Measurements from ENCODE around the gene MYOZ3. TPM values are rescaled to one million over a fixed set of nuclear protein-coding genes. Genes with fewer than 3 reads are reported as not detected.

MYOZ3 gene
- total RNA-seq, 1 experiment from 2014 or later = 8.1 TPM

DNA sequence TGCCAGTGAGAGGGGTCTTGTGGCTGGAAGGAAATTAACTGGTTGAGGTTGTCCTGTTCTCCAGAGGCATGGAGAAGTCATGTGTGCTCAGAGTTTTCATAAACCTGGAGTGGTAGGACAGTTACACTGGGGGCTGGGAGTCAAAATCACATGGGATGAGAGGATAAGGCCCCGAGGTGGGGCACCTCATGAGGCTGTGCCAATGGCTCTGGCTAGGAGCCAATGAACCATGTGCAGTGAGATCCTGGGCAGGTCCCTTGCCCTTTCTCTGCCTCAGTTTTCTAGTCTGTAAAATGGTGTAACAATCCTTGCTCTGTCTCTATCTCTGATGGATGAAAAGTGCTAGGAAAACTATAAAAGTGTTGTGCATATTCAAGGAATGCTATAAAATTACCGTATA lies 27.6 kb upstream of the MYOZ3 start:
- no peak for DNase-seq
- H3K4me3 ChIP-seq (ENCODE audit: insufficient read depth, low read depth, low read length) = no peak overlapping the region
- no peaks in the 10 kb centered on the region for H3K36me3 ChIP-seq (replicated peaks; ENCODE audit: control insufficient read depth, insufficient read depth, low read length)
- no peaks in the 10 kb centered on the region for H3K27me3 ChIP-seq (ENCODE audit: control insufficient read depth, insufficient read depth, low read length)

DNA sequence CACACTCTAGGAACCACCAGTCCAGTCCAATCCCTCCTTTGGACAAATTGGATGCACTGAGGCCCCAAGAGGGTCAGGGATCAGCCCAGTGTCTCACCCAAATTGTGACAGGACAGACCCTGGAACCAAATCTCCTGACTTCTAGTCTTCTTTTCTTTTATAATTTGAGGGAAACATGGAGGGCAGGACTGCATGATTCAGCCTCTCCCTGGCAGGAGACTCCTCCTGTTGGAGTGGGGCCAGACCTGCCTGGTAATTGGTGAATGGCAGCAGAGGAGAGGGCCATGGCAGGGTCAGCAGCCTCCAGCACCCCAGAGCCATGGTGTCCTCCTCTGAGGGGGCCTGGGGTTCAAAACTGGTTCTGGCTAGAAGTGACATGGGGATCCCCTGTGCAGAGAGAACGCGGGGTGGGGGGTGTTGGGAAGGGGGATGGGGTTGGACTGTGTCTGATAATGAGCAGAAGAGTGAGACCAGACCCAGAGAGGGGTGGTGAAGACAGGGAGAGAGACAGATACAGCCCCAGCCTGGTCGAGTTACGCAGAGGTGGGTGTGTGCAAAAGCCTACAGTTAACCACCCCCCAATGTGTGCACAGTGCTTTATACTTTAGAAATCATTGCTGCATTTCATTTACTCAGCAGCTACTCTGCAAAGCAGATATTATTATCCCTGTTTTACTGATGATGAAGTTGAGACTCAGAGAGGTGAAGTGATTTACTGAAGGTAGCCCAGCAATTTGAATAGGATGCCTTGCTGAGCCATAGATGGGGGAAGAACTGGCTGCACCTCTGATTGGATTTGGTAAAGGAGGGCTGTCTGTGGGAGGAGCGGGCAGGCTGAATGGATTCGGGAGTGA lies 24.4 kb upstream of the MYOZ3 start:
- Histone ChIP-seq H3K4me3 (ENCODE audit: insufficient read depth, low read depth, low read length) (no peak overlapping the region), H3K36me3 (replicated peaks; ENCODE audit: control insufficient read depth, insufficient read depth, low read length) (no peaks in the 10 kb centered on the region), H3K27me3 (ENCODE audit: control insufficient read depth, insufficient read depth, low read length) (no peaks in the 10 kb centered on the region)
- DNase-seq = no peak

- Histone ChIP-seq H3K27me3 (ENCODE audit: control insufficient read depth, insufficient read depth, low read length) (no peaks in the 10 kb centered on the region), H3K4me3 (ENCODE audit: insufficient read depth, low read depth, low read length) (no peak overlapping the region), H3K36me3 (replicated peaks; ENCODE audit: control insufficient read depth, insufficient read depth, low read length) (no peaks in the 10 kb centered on the region)
- DNase-seq = peak; percentile 83
Observed at GRCh38 chr5:150637245-150638052, 23.6 kb upstream of the MYOZ3 start.

DNA sequence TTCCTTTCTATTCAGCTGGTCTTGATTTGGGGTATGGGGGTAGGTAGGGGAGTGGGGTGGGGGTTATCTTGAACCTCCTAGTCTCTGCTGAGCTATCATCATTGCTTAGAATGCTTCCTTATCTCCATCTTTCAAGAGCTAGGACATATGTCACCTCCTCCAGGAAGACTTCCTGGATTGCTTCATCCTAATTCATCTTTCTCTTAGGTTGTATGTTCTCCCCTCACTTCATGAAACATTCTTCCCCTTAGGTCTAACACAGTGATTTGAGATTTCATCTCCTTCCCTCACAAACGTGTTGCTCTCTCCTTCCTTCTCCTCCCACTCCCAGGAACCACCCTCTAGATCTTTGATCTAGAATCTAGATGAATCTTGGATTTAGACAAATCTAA lies 23.0 kb upstream of the MYOZ3 start:
- Histone ChIP-seq H3K4me3 (ENCODE audit: insufficient read depth, low read depth, low read length) (no peak overlapping the region), H3K36me3 (replicated peaks; ENCODE audit: control insufficient read depth, insufficient read depth, low read length) (no peaks in the 10 kb centered on the region), H3K27me3 (ENCODE audit: control insufficient read depth, insufficient read depth, low read length) (no peaks in the 10 kb centered on the region)
- DNase-seq = no peak

GRCh38 chr5:150638488-150639376 lies 22.3 kb upstream of the MYOZ3 start:
- Histone ChIP-seq H3K27me3 (ENCODE audit: control insufficient read depth, insufficient read depth, low read length) (no peaks in the 10 kb centered on the region), H3K36me3 (replicated peaks; ENCODE audit: control insufficient read depth, insufficient read depth, low read length) (no peaks in the 10 kb centered on the region), H3K4me3 (ENCODE audit: insufficient read depth, low read depth, low read length) (no peak overlapping the region)
- no peak for DNase-seq

- H3K27me3 ChIP-seq (ENCODE audit: control insufficient read depth, insufficient read depth, low read length) = no peaks in the 10 kb centered on the region
- no peaks in the 10 kb centered on the region for H3K36me3 ChIP-seq (replicated peaks; ENCODE audit: control insufficient read depth, insufficient read depth, low read length)
- no peak overlapping the region for H3K4me3 ChIP-seq (ENCODE audit: insufficient read depth, low read depth, low read length)
- no peak for DNase-seq
Observed at GRCh38 chr5:150639377-150639692, 21.7 kb upstream of the MYOZ3 start.

GRCh38 chr5:150639751-150640150 lies 21.3 kb upstream of the MYOZ3 start:
- no peak for DNase-seq

GRCh38 chr5:150640311-150641005 lies 20.6 kb upstream of the MYOZ3 start, which contains the start of gene SYNPO:
Gene SYNPO, plus strand, starts transcription at chr5:150640660. Its CDS starts 7,616 bp downstream, at chr5:150648276.
- H3K36me3 ChIP-seq (replicated peaks; ENCODE audit: control insufficient read depth, insufficient read depth, low read length) = no peaks in the 10 kb centered on the region
- no peak within 1 kb of the TSS for H3K4me3 ChIP-seq (ENCODE audit: insufficient read depth, low read depth, low read length)
- no peak for DNase-seq
- no peaks in the 10 kb centered on the region for H3K27me3 ChIP-seq (ENCODE audit: control insufficient read depth, insufficient read depth, low read length)

More at GRCh38 chr5:150639751-150640150, 21.3 kb upstream of the MYOZ3 start:
- H3K27me3 ChIP-seq (ENCODE audit: control insufficient read depth, insufficient read depth, low read length) = no peaks in the 10 kb centered on the region
- H3K36me3 ChIP-seq (replicated peaks; ENCODE audit: control insufficient read depth, insufficient read depth, low read length) = no peaks in the 10 kb centered on the region
- H3K4me3 ChIP-seq (ENCODE audit: insufficient read depth, low read depth, low read length) = no peak overlapping the region

DNA sequence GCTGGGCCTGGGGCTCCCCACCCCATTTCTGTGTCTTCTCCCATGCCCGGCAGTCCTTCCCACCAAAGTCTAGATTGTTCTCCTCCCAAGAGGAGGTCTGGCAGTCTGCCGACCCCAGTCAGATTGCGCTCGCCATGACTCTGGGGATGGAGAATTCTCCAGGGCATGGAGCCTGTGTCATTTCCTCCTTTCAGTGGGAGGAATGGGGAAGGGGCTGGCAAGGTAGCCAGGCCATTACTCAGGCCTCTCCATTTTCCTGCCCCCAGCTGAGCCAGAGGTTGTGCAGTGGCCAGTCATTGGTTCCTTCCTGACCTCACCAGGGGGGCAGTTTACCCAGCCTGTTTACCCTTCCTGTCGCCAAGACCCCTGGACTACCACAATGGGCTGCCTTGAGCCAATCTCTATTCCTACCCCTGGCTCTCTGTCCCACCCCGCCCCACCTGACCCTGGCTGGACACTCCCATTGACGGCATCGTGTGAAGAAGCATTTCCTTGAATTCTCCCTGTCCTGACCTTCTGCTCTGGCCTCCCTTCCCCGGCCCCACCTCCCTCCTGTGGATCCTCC lies 20.0 kb upstream of the MYOZ3 start:
- no peaks in the 10 kb centered on the region for H3K27me3 ChIP-seq (ENCODE audit: control insufficient read depth, insufficient read depth, low read length)
- H3K4me3 ChIP-seq (ENCODE audit: insufficient read depth, low read depth, low read length) = no peak overlapping the region
- no peak for DNase-seq
- H3K36me3 ChIP-seq (replicated peaks; ENCODE audit: control insufficient read depth, insufficient read depth, low read length) = no peaks in the 10 kb centered on the region

DNA sequence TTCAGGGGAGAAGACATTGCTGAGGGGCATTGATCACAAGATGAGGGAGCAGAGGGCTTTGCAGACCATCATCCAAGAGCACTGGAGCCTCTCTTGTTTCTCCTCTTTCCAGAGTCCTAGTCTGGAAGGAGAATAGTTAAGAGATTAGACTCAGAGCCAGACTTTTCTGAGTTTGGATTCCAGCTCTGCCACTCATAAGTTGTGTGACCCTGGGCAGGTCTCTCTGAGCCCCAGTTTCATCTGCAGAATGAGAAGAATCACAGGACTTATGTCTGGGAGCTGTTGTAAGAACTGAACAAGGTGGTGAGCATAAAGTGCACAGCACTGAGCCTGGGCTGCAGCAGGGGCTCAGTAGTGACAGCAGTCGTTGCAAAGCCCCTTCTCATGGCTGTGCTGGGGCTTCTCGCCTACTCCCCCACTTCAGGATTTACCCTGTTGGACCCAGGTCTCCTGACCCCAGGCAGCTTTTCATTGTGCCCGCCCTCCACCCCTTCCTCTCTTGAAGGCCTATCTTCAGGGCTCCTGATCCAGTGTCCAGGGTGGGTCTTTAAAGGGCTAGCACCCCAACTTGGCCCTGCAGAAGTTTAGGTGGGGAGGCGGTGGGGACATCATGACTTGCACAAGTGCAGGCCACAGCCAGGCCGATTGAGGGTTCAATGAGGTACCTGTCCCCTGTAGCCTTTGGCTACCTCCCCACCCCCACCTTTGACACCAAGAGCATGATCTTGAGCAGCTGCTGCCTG lies 19.1 kb upstream of the MYOZ3 start:
- no peak overlapping the region for H3K4me3 ChIP-seq (ENCODE audit: insufficient read depth, low read depth, low read length)
- H3K36me3 ChIP-seq (replicated peaks; ENCODE audit: control insufficient read depth, insufficient read depth, low read length) = no peaks in the 10 kb centered on the region
- DNase-seq = no peak
- H3K27me3 ChIP-seq (ENCODE audit: control insufficient read depth, insufficient read depth, low read length) = no peaks in the 10 kb centered on the region

DNA sequence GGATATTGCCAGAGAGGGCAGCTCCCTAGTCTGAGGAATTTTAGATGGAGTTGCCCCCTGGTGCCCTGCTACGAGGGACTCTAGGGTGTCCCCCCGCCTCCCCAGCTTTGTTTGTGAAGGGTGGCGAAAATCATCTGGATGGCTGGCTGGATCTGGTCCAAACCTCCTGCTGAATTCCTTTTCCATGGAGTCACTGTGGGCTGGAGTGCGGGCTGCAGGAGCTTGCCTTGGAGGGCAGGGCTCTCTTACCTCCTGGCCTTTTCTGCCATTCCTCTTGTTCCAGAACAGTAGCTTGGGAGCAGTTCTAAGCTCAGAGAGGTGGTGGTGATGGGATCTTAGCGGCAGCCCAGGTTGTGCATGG lies 18.5 kb upstream of the MYOZ3 start:
- Histone ChIP-seq H3K27me3 (ENCODE audit: control insufficient read depth, insufficient read depth, low read length) (no peaks in the 10 kb centered on the region), H3K36me3 (replicated peaks; ENCODE audit: control insufficient read depth, insufficient read depth, low read length) (no peaks in the 10 kb centered on the region)

GRCh38 chr5:150642991-150643710 lies 17.9 kb upstream of the MYOZ3 start:
- H3K36me3 ChIP-seq (replicated peaks; ENCODE audit: control insufficient read depth, insufficient read depth, low read length) = no peaks in the 10 kb centered on the region
- H3K4me3 ChIP-seq (ENCODE audit: insufficient read depth, low read depth, low read length) = no peak overlapping the region
- DNase-seq = no peak
- H3K27me3 ChIP-seq (ENCODE audit: control insufficient read depth, insufficient read depth, low read length) = no peaks in the 10 kb centered on the region

More for the DNA sequence above, 18.5 kb upstream of the MYOZ3 start:
- H3K4me3 ChIP-seq (ENCODE audit: insufficient read depth, low read depth, low read length) = no peak overlapping the region
- no peak for DNase-seq

DNA sequence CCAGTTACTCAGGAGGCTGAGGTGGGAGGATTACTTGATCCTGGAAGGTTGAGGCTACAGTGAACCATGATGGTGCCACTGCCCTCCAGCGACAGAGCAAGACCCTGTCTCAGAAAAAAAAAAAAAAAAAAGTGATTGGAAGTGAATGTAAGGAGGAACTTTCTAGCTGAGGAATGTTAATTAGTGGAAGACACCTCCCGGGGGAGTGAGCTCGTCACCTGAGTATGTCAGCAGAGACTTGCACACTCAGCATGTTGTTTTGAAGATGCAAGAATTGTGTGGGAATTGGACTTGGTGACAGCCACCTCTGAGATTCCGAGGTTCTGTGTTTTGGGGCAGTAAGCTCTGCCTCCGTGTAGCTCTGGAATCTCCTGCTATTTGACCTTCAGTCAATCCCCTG lies 17.0 kb upstream of the MYOZ3 start:
- Histone ChIP-seq H3K4me3 (ENCODE audit: insufficient read depth, low read depth, low read length) (no peak overlapping the region), H3K27me3 (ENCODE audit: control insufficient read depth, insufficient read depth, low read length) (no peaks in the 10 kb centered on the region), H3K36me3 (replicated peaks; ENCODE audit: control insufficient read depth, insufficient read depth, low read length) (no peaks in the 10 kb centered on the region)
- no peak for DNase-seq

All from H7 (cell line).